ENCODE measurements around the gene RBM4.

The RBM4 gene

DNA sequence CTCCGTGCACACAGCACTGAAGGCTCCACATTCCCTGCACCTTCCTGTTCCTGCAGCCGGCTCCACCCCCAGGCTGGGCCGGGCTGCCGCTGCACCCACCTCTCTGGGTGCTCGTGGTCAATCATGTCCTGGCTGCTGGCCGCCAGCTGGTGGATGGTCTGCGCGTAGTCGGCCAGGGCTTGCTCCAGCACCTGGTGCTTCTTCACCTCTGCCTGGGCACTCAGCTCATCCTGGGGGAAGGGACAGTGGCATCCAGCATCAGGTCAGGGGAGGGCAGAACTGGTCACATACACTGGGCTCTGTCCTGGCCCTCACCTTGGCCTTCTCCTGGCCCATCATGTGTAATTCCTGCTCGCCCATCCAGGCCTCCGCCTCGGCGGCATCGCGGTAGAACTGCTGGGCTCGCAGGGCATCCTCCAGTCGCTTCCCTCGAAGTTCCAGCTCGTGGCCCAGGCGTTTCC, 54.4 kb downstream of the RBM4 start:
- Histone ChIP-seq H3K27me3 (ENCODE audit: control insufficient read depth, insufficient read depth, low read length) (no peaks in the 10 kb centered on the region), H3K4me1 (ENCODE audit: control insufficient read depth, insufficient read depth, low read length) (no peaks in the 10 kb centered on the region), H3K36me3 (ENCODE audit: control insufficient read depth, insufficient read depth, low read length) (peaks cover 73% of the 10 kb centered on the region), H3K9me3 (ENCODE audit: control insufficient read depth, insufficient read depth, low read depth, low read length) (no peaks in the 10 kb centered on the region), H3K9ac (ENCODE audit: low read length) (no peak overlapping the region), H3K4me3 (ENCODE audit: low read depth, low read length) (no peak overlapping the region), H3K27ac (ENCODE audit: low read depth, low read length) (no peak overlapping the region)

DNA sequence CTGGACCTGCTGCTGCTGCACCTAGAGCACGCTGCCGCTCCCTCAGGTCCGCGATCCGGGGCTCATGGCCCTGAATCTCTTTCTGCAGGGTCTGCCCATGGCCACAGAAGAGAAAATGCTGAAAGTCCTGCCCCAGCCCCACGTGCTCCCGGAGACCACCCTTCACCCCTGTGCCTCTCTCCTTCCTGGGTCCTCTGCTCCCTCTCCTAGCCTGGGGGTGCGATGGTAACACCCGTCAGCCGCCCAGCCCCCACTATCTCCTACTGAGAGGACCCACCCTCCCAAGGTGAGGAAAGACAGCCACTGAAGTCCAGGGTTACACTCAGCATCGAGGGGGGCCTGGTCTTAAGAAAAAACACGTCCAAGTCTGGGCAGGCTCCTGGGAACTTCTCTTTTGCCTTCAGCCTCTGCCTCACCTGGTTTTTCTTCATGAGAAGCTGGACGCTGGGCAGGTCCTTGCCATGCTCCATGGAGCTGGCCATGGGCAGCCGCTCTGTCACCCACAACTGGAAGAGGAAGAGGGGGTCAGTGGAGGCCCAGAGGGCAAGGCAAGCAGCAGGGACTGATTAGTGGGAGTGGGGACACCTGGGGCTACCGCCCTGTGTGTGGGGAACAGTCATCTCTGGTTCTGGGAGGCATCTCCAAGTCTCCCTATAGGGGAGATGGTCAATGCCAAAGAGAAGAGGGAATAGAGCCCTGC, 55.0 kb downstream of the RBM4 start:
- no peaks in the 10 kb centered on the region for H3K4me1 ChIP-seq (ENCODE audit: control insufficient read depth, insufficient read depth, low read length)
- no peaks in the 10 kb centered on the region for H3K27me3 ChIP-seq (ENCODE audit: control insufficient read depth, insufficient read depth, low read length)
- no peak overlapping the region for H3K4me3 ChIP-seq (ENCODE audit: low read depth, low read length)
- peaks cover 73% of the 10 kb centered on the region for H3K36me3 ChIP-seq (ENCODE audit: control insufficient read depth, insufficient read depth, low read length)
- no peak overlapping the region for H3K9ac ChIP-seq (ENCODE audit: low read length)
- H3K9me3 ChIP-seq (ENCODE audit: control insufficient read depth, insufficient read depth, low read depth, low read length) = no peaks in the 10 kb centered on the region
- H3K27ac ChIP-seq (ENCODE audit: low read depth, low read length) = no peak overlapping the region

DNA sequence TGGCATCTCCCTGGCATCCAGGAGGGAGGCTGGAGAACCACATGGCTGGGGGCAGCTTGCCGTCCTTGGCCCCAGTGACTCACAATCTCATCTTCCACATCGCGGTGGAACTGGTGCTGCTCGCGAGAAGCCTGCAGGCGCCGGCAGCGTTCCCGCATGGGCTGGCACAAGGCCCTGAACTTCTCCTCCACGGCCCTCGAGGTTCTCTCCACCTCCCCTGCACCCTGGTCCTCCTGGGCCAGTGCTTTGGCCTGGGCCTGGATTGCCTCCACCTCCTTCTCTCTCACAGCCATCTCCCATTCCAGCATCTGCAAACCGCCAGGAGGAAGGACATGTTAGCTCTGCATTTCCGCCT, 55.5 kb downstream of the RBM4 start:
- Histone ChIP-seq H3K36me3 (ENCODE audit: control insufficient read depth, insufficient read depth, low read length) (peaks cover 74% of the 10 kb centered on the region), H3K27ac (ENCODE audit: low read depth, low read length) (no peak overlapping the region), H3K4me3 (ENCODE audit: low read depth, low read length) (no peak overlapping the region), H3K4me1 (ENCODE audit: control insufficient read depth, insufficient read depth, low read length) (no peaks in the 10 kb centered on the region), H3K9me3 (ENCODE audit: control insufficient read depth, insufficient read depth, low read depth, low read length) (no peaks in the 10 kb centered on the region), H3K9ac (ENCODE audit: low read length) (no peak overlapping the region), H3K27me3 (ENCODE audit: control insufficient read depth, insufficient read depth, low read length) (no peaks in the 10 kb centered on the region)

DNA sequence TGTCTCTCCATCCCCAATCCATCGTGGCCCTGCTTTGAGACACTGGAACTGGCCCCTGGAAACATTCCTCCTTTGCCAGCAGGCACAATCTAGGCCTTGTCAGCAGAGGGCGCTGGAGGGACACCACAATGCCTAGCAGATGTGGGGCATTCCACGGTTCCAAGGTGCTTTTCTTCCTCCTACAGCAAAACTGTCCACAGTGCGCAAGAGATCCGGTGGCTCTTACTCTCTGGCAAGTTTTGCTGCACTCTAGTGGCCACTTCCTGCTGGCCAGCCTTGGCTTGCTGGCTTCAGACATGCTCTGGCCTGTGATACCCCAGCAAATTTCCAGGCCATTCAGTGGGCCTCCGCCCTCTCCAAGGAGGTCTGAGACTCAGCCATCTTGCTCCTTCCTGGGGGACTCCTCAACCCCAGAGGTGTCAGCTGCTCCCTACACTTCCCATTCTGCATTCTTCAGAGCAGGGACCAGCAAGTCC, 56.3 kb downstream of the RBM4 start:
- Histone ChIP-seq H3K4me1 (ENCODE audit: control insufficient read depth, insufficient read depth, low read length) (no peaks in the 10 kb centered on the region), H3K9me3 (ENCODE audit: control insufficient read depth, insufficient read depth, low read depth, low read length) (no peaks in the 10 kb centered on the region), H3K9ac (ENCODE audit: low read length) (no peak overlapping the region), H3K27me3 (ENCODE audit: control insufficient read depth, insufficient read depth, low read length) (no peaks in the 10 kb centered on the region), H3K27ac (ENCODE audit: low read depth, low read length) (no peak overlapping the region), H3K36me3 (ENCODE audit: control insufficient read depth, insufficient read depth, low read length) (peaks cover 76% of the 10 kb centered on the region), H3K4me3 (ENCODE audit: low read depth, low read length) (no peak overlapping the region)

Data from HUES6 (cell line).